Measurements from ENCODE around the gene FOXP1. TPM values are rescaled to one million over a fixed set of nuclear protein-coding genes. Genes with fewer than 3 reads are reported as not detected.

Gene FOXP1
- total RNA-seq, 1 donor from 2014 or later: 110 TPM

- intact Hi-C loops (cut with micrococcal nuclease): loop anchor here (2.0 to 5.0 kb wide), 4 partner anchors 39 to 180 kb away; no protein-coding TSS in a partner anchor
- H3K27ac Mint-ChIP-seq: no peak overlapping the region
- H3K4me3 Mint-ChIP-seq: no peak overlapping the region
- peaks cover 6% of the 10 kb centered on the region for H3K36me3 Mint-ChIP-seq (ENCODE audit: low read depth)
- H3K27me3 Mint-ChIP-seq: no peaks in the 10 kb centered on the region
- peaks cover 40% of the 10 kb centered on the region for H3K4me1 Mint-ChIP-seq
- no peak for DNase-seq
- peaks cover 7% of the 10 kb centered on the region for H3K9me3 Mint-ChIP-seq
These were observed 392.5 kb downstream of the FOXP1 start for GRCh38 chr3:71191031-71191482.

GRCh38 chr3:71189480-71189879 is 394.0 kb downstream of the FOXP1 start:
- Mint-ChIP-seq H3K4me3 (no peak overlapping the region), H3K36me3 (ENCODE audit: low read depth) (peaks cover 3% of the 10 kb centered on the region), H3K27ac (peak overlapping the region; percentile 56), H3K4me1 (peaks cover 40% of the 10 kb centered on the region), H3K27me3 (no peaks in the 10 kb centered on the region), H3K9me3 (peaks cover 3% of the 10 kb centered on the region)
- DNase-seq: no peak
- intact Hi-C loops (cut with micrococcal nuclease): loop anchor here (1.0 to 5.0 kb wide), 3 partner anchors 59 to 303 kb away; no protein-coding TSS in a partner anchor

GRCh38 chr3:71187715-71188114 is 395.8 kb downstream of the FOXP1 start:
- intact Hi-C loops (cut with micrococcal nuclease): loop anchor here (2.0 to 5.0 kb wide), 2 partner anchors 113 to 305 kb away; no protein-coding TSS in a partner anchor
- Mint-ChIP-seq H3K36me3 (ENCODE audit: low read depth) (peaks cover 3% of the 10 kb centered on the region), H3K27ac (no peak overlapping the region), H3K27me3 (no peaks in the 10 kb centered on the region), H3K9me3 (peaks cover 3% of the 10 kb centered on the region), H3K4me1 (peaks cover 32% of the 10 kb centered on the region), H3K4me3 (no peak overlapping the region)
- no peak for DNase-seq

- H3K27me3 Mint-ChIP-seq: no peaks in the 10 kb centered on the region
- peaks cover 30% of the 10 kb centered on the region for H3K4me1 Mint-ChIP-seq
- H3K27ac Mint-ChIP-seq: no peak overlapping the region
- no peak for DNase-seq
- H3K9me3 Mint-ChIP-seq: peaks cover 3% of the 10 kb centered on the region
- peaks cover 3% of the 10 kb centered on the region for H3K36me3 Mint-ChIP-seq (ENCODE audit: low read depth)
- no peak overlapping the region for H3K4me3 Mint-ChIP-seq
- intact Hi-C loops (cut with micrococcal nuclease): loop anchor here (5.0 kb wide), 1 partner anchor 306 kb away; no protein-coding TSS in a partner anchor
These were observed 396.7 kb downstream of the FOXP1 start for GRCh38 chr3:71186801-71187200.

GRCh38 chr3:71185733-71186455 is 397.6 kb downstream of the FOXP1 start:
- no peaks in the 10 kb centered on the region for H3K27me3 Mint-ChIP-seq
- H3K36me3 Mint-ChIP-seq (ENCODE audit: low read depth): peaks cover 3% of the 10 kb centered on the region
- intact Hi-C loops (cut with micrococcal nuclease): loop anchor here (5.0 kb wide), 1 partner anchor 306 kb away; no protein-coding TSS in a partner anchor
- no peak overlapping the region for H3K4me3 Mint-ChIP-seq
- DNase-seq: no peak
- peaks cover 26% of the 10 kb centered on the region for H3K4me1 Mint-ChIP-seq
- peaks cover 3% of the 10 kb centered on the region for H3K9me3 Mint-ChIP-seq
- no peak overlapping the region for H3K27ac Mint-ChIP-seq

GRCh38 chr3:71184252-71184651 is 399.3 kb downstream of the FOXP1 start:
- Mint-ChIP-seq H3K27me3 (no peaks in the 10 kb centered on the region), H3K36me3 (ENCODE audit: low read depth) (peaks cover 5% of the 10 kb centered on the region), H3K9me3 (peaks cover 3% of the 10 kb centered on the region), H3K27ac (no peak overlapping the region), H3K4me3 (no peak overlapping the region), H3K4me1 (peaks cover 15% of the 10 kb centered on the region)
- intact Hi-C loops (cut with micrococcal nuclease): no loop called here
- DNase-seq: no peak

- Mint-ChIP-seq H3K36me3 (ENCODE audit: low read depth) (peaks cover 3% of the 10 kb centered on the region), H3K27me3 (no peaks in the 10 kb centered on the region), H3K4me1 (peaks cover 9% of the 10 kb centered on the region), H3K27ac (no peak overlapping the region), H3K9me3 (no peaks in the 10 kb centered on the region), H3K4me3 (no peak overlapping the region)
- intact Hi-C loops (cut with micrococcal nuclease): no loop called here
- no peak for DNase-seq
These were observed 400.0 kb downstream of the FOXP1 start for GRCh38 chr3:71183549-71183948.

GRCh38 chr3:71180524-71180923 is 403.0 kb downstream of the FOXP1 start:
- Mint-ChIP-seq H3K9me3 (no peaks in the 10 kb centered on the region), H3K4me1 (peaks cover 2% of the 10 kb centered on the region), H3K4me3 (no peak overlapping the region), H3K27me3 (no peaks in the 10 kb centered on the region), H3K27ac (no peak overlapping the region), H3K36me3 (ENCODE audit: low read depth) (peaks cover 5% of the 10 kb centered on the region)
- no peak for DNase-seq
- intact Hi-C loops (cut with micrococcal nuclease): no loop called here

- no peak overlapping the region for H3K27ac Mint-ChIP-seq
- no peak for DNase-seq
- H3K36me3 Mint-ChIP-seq (ENCODE audit: low read depth): peaks cover 5% of the 10 kb centered on the region
- H3K4me3 Mint-ChIP-seq: no peak overlapping the region
- peaks cover 3% of the 10 kb centered on the region for H3K4me1 Mint-ChIP-seq
- H3K27me3 Mint-ChIP-seq: peaks cover 2% of the 10 kb centered on the region
- no peaks in the 10 kb centered on the region for H3K9me3 Mint-ChIP-seq
- intact Hi-C loops (cut with micrococcal nuclease): no loop called here
These were observed 406.2 kb downstream of the FOXP1 start for GRCh38 chr3:71177375-71177774.

- DNase-seq: no peak
- H3K27me3 Mint-ChIP-seq: peaks cover 2% of the 10 kb centered on the region
- H3K36me3 Mint-ChIP-seq (ENCODE audit: low read depth): peaks cover 5% of the 10 kb centered on the region
- intact Hi-C loops (cut with micrococcal nuclease): no loop called here
- H3K4me1 Mint-ChIP-seq: peaks cover 3% of the 10 kb centered on the region
- H3K9me3 Mint-ChIP-seq: no peaks in the 10 kb centered on the region
- no peak overlapping the region for H3K27ac Mint-ChIP-seq
- no peak overlapping the region for H3K4me3 Mint-ChIP-seq
These were observed 407.2 kb downstream of the FOXP1 start for GRCh38 chr3:71176366-71176765.

- Mint-ChIP-seq H3K36me3 (ENCODE audit: low read depth) (peaks cover 5% of the 10 kb centered on the region), H3K27ac (no peak overlapping the region), H3K4me3 (no peak overlapping the region), H3K4me1 (peaks cover 3% of the 10 kb centered on the region), H3K9me3 (no peaks in the 10 kb centered on the region), H3K27me3 (peaks cover 2% of the 10 kb centered on the region)
- DNase-seq: no peak
- intact Hi-C loops (cut with micrococcal nuclease): no loop called here
These were observed 407.7 kb downstream of the FOXP1 start for GRCh38 chr3:71175691-71176365.

- Mint-ChIP-seq H3K4me3 (no peak overlapping the region), H3K36me3 (ENCODE audit: low read depth) (peaks cover 3% of the 10 kb centered on the region), H3K27me3 (peaks cover 2% of the 10 kb centered on the region), H3K4me1 (peaks cover 7% of the 10 kb centered on the region), H3K9me3 (no peaks in the 10 kb centered on the region), H3K27ac (no peak overlapping the region)
- intact Hi-C loops (cut with micrococcal nuclease): no loop called here
- no peak for DNase-seq
These were observed 410.6 kb downstream of the FOXP1 start for GRCh38 chr3:71172951-71173350.

GRCh38 chr3:71172189-71172588 is 411.3 kb downstream of the FOXP1 start:
- peaks cover 7% of the 10 kb centered on the region for H3K4me1 Mint-ChIP-seq
- no peak overlapping the region for H3K4me3 Mint-ChIP-seq
- peaks cover 2% of the 10 kb centered on the region for H3K27me3 Mint-ChIP-seq
- H3K36me3 Mint-ChIP-seq (ENCODE audit: low read depth): peaks cover under 1% of the 10 kb centered on the region
- H3K27ac Mint-ChIP-seq: no peak overlapping the region
- DNase-seq: no peak
- no peaks in the 10 kb centered on the region for H3K9me3 Mint-ChIP-seq
- intact Hi-C loops (cut with micrococcal nuclease): no loop called here

GRCh38 chr3:71171247-71171646 is 412.3 kb downstream of the FOXP1 start:
- Mint-ChIP-seq H3K27ac (no peak overlapping the region), H3K9me3 (peaks cover 7% of the 10 kb centered on the region), H3K4me3 (no peak overlapping the region), H3K4me1 (peaks cover 7% of the 10 kb centered on the region), H3K36me3 (ENCODE audit: low read depth) (peaks cover 5% of the 10 kb centered on the region), H3K27me3 (peaks cover 2% of the 10 kb centered on the region)
- intact Hi-C loops (cut with micrococcal nuclease): no loop called here
- no peak for DNase-seq
